GM19238 (cell line): ENCODE results near the gene ZNF324.
A peak's percentile ranks its signal among the peaks of the same experiment; 100 is the strongest.
"Not testable (repeated sequence)": the region's sequence is repeated elsewhere in the genome, so short reads cannot be mapped to it uniquely, and the experiment has no call there.

Source experiments
- DNase-seq: peaks from one replicate; pipeline ENCODE4 v3.0.0; 2011; ENCODE audit warnings: low spot score; ENCODE audit not compliant: insufficient read length

ZNF324 gene

GRCh38 chr19:58471736-58472135 lies 4.9 kb downstream of the ZNF324 start:
- no peak for DNase-seq

- DNase-seq, result no peak
Measured at GRCh38 chr19:58473775-58474174, 6.9 kb downstream of the ZNF324 start.

GRCh38 chr19:58474291-58474996 lies 7.6 kb downstream of the ZNF324 start:
- no peak for DNase-seq

- DNase-seq, result no peak
Measured at GRCh38 chr19:58474997-58475713, 8.3 kb downstream of the ZNF324 start.

- DNase-seq, result peak; percentile 97
Measured at GRCh38 chr19:58475714-58476497, 9.0 kb downstream of the ZNF324 start, which contains the start of gene ZNF446. Gene ZNF446, plus strand, starts transcription at chr19:58476352. Its CDS starts 867 bp downstream, at chr19:58477219.

GRCh38 chr19:58476498-58477015 lies 9.7 kb downstream of the ZNF324 start:
- DNase-seq, result no peak

GRCh38 chr19:58477130-58477529 lies 10.2 kb downstream of the ZNF324 start:
- no peak for DNase-seq

GRCh38 chr19:58477871-58478270 lies 11.0 kb downstream of the ZNF324 start:
- no peak for DNase-seq

GRCh38 chr19:58479303-58479702 lies 12.4 kb downstream of the ZNF324 start:
- no peak for DNase-seq

GRCh38 chr19:58479736-58480480 lies 13.0 kb downstream of the ZNF324 start:
- no peak for DNase-seq

- no peak for DNase-seq
Measured at GRCh38 chr19:58480481-58480830, 13.6 kb downstream of the ZNF324 start.

- DNase-seq, result no peak
Measured at GRCh38 chr19:58480831-58481230, 14.0 kb downstream of the ZNF324 start.

GRCh38 chr19:58482372-58482771 lies 15.5 kb downstream of the ZNF324 start:
- no peak for DNase-seq

GRCh38 chr19:58483776-58484175 lies 16.9 kb downstream of the ZNF324 start:
- no peak for DNase-seq

- DNase-seq, result not testable (repeated sequence)
Measured at GRCh38 chr19:58484349-58484748, 17.5 kb downstream of the ZNF324 start.

- no peak for DNase-seq
Measured at GRCh38 chr19:58491393-58491792, 24.5 kb downstream of the ZNF324 start.

GRCh38 chr19:58492265-58492664 lies 25.4 kb downstream of the ZNF324 start:
- no peak for DNase-seq

- no peak for DNase-seq
Measured at GRCh38 chr19:58497634-58498170, 30.8 kb downstream of the ZNF324 start.

- no peak for DNase-seq
Measured at GRCh38 chr19:58498316-58499020, 31.6 kb downstream of the ZNF324 start.
